GM19239 (cell line): ENCODE measurements around the gene PSMD6.

Experiments used
- DNase-seq: peaks from one replicate; pipeline ENCODE4 v3.0.0; 2011; ENCODE audit warnings: low spot score; ENCODE audit not compliant: insufficient read length
- FAIRE-seq: peaks from 2 replicates; lab custom pipeline; 2011; peaks lifted over from hg19 to GRCh38; lab: Jason Lieb, UNC

The PSMD6 gene

DNA sequence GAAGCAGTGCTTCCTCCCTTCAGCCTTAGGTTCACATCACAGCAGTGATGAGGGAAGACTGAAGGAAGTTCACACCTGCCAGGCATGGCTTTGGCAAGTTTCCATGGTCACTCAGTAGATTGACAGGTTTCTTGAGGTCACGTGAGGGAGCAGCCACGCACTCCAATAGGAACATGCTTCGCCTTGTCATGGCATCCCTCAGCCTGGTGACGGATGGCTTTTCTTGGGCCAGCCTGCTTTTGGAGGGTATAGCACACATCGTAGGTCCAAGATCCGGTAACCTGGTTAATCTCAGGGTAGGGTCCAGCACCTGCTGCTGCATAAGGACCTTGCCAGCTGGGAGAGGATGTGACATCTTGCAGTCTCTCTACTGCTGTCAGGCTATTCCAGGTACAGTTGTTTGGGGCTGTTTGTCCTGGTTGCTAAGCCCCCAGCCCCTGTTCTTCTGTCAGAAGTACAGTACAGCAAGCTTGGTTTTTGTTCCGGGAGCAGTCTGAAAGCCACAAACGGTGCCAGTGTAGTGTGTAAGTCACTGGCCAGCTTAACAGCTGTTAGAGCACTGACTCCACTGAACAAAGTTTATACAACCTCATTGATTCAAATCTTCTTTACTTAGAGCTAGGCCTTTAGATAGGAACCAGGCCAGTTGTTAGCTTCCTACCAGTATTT, 42.3 kb downstream of the PSMD6 start:
- FAIRE-seq (no peak), DNase-seq (no peak)

DNA sequence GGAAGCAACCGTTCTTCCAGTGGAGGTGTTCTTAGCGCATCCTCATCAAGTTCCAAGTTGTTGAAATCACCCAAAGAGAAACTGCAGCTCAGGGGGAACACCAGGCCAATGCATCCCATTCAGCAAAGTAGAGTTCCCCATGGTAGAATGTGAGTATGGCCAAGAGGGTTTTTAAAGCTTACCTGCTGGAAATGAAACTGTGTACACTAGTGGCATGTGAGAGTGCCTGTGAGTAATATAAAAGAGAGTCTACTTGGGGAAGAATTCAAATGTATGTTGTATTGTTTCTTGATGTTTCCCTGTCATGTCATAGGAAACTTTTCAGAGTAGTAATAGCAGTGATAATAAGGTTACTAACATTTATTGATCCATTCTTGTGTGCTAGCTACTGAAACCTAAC, 43.3 kb downstream of the PSMD6 start:
- FAIRE-seq (no peak), DNase-seq (no peak)

DNA sequence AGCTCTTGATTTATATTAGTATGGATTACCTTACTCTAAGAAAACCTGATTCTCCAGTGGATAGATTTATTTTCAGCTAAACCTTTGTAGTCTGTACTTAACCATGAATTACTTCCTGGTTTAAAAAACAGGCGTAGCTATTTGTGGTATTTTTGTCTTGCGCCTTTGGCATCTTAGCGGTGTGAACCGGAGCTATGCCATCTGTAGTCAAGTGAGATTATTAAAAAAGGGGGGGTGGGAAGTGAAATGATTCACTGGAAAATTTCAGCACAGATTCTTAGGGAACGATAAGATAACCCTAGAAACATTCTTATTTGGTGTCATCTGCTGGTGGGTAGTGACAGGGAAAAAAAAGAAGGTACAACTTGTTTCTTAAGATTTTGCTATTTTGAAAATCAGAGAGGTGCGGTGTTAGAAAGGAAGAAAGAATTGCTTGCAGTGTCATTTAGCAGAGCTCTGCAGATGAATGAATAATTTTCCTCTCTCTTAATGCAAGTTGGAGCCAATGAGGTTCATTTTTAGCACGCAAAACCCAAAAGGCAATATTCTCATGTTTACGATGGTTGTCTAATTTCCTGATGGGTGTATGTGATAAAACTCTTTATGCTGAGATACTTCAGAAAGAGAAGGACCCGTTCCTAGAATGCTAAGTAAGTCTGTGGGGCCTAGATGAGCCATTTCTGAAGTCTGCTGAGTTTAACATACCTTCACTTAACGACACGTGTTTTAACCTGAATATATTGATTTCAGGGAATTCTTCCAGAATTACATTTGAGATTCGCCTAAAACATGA, 44.0 kb downstream of the PSMD6 start:
- DNase-seq: no peak

DNA sequence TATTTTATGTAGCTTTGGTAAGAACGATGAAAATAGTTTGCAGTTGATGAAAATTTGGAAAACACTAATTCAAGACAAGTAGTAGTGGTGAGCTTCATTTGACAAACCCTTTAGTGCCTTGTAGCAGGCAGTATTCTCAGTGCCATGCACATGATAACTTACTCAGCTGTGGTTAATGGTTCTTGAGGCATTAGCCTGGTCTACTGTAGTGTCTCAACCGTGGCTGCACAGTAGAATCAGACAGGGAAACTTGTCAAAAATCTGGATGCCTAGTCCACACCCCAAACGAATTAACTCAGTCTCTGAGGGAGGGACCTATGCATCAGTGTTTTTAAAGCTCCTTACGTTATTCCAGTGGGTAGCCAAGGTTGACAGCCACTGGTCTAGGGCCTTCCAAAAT, 45.4 kb downstream of the PSMD6 start:
- FAIRE-seq (no peak), DNase-seq (no peak)

More for the DNA sequence above, 44.0 kb downstream of the PSMD6 start:
- FAIRE-seq: no peak

DNA sequence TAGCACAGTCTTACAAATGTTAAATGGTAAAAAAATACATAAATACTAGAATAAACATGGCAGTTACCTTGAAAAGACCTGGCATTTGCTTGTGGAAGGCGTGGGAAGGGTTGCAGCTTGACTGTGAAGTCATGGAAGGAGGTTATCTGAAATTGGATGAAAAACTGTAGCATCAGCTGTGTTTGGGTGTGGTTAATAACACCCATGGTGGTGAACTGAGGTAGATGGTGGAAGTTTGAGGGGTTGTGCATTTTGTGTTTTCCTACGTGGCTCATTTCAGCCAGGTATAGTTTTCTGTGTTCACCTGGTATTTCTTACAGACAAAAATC, 46.5 kb downstream of the PSMD6 start:
- FAIRE-seq (no peak), DNase-seq (no peak)

DNA sequence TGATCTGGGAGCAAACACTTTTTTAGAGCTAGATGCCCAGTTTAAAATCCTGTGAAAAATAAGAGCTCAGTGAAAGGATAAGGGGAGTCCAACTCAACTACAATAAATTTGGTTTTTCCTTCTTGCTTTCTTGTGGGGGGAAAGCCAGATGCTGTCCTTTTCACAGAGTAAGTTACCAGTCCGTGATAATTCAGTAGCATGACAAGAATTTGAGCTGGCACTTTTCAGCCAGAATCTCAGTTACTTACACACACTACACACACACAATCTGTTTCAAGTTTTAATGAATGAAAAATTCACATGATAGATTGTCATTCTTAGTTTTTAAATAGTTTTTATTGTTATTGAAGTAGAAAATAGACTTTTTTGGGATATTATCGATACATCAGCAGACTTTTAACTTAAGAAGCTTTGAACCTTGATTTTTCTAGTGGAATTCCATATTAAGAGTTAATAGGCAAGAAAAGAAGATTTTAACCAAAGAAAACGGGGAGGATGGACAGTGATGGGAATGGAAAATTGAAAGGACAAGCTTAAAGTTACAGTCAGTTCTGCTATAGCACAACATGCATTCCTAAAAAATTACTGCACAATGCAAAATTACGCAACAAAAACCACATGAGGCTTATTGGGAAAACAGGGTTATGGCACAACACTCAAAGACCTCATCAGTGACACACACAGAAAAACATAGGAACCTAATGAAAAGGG, 47.0 kb downstream of the PSMD6 start:
- no peak for FAIRE-seq
- DNase-seq: no peak

DNA sequence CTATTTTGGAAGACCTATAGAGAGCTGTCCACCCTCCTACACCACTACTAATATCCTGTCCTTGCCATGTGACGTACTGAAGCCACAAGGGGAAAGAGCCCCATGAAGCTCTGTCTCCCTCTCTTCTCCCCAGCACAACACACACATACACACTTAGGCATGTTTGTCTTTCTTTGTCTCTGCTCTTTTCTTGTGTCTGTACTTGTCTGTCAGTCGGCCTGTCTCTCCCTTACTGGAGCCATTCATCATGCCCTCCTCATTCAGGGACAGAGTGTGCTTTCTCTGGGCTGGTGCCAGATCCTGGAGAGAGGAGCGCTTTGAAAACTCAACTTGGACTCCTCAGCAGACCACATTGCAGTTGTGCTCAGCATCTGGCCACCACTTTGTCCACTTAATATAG, 47.6 kb downstream of the PSMD6 start:
- FAIRE-seq (no peak), DNase-seq (no peak)

DNA sequence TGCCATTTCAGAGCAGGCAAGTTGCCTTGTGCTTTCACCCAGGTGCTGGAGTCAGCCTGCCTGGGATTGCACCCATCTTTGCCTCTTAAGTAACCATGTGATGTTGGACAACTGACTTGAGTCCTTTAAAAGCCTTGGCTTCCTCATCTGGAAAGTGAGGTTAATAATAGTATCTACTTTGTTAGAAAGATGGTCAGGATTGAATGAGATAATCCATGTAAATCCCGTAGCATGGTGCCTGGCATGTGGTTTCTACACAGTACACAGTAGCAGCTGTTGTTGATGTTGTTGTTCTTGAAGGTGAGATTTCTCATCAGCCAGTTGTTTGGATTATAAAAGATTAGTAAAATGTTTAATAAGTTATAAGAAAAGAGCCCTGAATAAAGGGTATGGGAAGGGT, 48.8 kb downstream of the PSMD6 start:
- no peak for DNase-seq
- no peak for FAIRE-seq

DNA sequence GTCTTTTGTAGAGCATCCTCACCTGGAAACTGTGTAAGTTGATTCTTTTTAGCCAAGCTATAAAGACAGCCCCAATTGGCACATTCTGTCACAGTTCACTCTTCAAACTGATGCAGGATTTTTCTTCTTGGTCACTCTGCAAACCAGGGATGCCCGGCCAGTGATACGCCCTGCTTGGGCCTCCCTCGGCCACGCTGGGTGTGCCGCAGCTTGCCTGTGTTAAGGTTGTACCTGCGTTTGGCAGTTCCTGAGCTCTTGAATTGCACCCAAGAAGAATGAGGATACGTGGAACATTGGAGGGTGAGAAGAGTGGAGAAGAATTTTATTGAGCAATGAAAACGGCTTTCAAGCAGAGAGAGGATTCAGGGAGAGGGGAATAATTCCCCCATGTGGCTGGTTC, 49.9 kb downstream of the PSMD6 start:
- no peak for FAIRE-seq
- no peak for DNase-seq

DNA sequence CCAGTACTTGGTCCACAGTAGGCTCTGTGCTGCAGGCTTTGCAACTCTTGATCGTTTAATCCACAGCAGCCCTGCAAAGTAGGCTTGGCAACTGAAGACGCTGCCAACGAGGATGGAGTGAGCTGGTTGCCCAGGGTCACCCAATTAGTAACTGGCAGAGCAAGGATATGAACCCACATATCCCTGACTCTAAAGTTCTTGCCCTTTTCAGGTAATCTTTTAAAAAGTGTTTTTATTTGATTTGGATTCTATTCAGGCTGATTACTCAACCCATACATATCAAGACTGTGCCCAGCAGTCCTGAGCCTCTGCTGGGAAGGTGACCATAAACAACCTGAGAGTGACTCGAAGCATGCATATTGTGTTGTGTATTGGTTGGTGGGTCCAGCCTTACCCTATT, 50.3 kb downstream of the PSMD6 start:
- DNase-seq (no peak), FAIRE-seq (no peak)

DNA sequence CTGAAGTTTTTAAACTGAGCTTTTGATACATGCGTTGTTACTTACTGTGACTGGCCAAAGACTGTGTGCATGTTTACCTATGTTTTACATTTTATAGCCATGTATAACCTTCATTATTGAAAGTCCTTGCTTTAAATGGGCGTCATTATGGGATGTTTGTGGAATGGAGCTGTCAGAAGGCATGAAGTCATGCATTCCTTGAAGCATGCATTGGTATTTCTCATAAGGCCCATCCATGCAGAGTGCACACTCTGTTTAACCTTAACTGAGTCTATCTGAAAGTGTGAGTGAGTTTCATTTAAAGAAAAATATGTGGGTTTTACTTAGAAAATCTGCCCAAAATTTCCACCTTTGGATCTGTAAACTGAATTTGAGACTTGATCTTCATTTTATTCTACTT, 51.1 kb downstream of the PSMD6 start:
- DNase-seq: no peak
- FAIRE-seq: no peak

DNA sequence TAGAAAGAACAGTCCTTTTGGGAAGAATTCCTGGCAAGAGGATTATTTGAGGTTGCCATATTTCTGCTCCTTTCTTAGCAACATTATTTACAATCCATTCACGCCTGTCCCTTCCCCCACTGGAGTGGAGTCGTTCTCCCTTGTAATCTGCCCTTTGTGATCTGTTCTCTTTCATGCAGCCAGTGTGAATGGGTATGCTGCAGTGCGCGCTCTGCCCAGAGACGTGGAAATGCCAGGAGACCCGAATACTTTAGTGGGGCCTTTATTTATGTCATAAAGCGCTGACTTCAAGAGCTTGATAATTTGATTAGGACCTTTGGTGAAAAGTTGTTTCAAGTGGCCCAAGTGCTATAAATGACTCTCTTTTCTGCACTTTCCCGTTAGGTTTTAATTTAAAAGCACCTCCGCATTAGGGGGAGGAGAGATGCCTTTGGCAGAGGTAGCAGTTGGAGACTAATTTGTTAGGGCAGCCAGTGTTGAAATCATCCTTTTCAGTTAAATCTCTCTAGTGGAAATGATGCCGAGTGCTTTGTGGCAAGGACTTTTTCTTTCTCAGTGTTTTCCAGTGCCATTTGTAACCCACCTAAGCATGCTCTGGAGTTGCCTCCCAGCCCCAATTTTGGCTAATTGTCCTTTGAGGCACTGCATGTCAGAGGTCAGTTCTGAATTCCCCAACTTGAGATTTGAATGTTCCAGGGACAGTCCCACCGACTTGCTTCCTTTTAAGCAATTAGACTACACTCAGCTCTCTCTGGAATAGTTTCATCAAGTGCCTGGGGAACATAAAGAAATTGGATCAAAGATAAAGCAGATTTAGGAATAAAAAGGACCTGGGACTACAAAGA, 52.4 kb downstream of the PSMD6 start:
- no peak for FAIRE-seq

DNA sequence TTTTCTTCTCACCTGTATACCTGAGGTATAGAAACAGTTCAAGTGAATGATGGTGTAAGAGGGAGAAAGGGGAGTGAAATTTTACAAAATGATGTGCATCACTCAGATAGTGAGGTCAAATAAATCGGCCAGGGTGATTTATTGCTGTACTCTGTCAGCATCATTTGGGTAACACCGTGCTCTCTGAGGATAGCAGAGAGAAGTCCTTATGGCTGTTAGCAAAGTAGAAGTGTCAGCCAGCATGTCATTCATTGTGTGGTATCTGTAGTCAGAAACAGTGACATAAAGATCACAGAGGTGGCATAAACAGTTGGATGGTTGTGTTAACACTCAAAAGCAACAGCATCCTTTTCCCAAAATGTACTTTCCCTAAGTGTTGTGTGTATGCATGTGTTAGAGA, 53.4 kb downstream of the PSMD6 start:
- no peak for DNase-seq
- FAIRE-seq: no peak

More for the DNA sequence above, 52.4 kb downstream of the PSMD6 start:
- no peak for DNase-seq

DNA sequence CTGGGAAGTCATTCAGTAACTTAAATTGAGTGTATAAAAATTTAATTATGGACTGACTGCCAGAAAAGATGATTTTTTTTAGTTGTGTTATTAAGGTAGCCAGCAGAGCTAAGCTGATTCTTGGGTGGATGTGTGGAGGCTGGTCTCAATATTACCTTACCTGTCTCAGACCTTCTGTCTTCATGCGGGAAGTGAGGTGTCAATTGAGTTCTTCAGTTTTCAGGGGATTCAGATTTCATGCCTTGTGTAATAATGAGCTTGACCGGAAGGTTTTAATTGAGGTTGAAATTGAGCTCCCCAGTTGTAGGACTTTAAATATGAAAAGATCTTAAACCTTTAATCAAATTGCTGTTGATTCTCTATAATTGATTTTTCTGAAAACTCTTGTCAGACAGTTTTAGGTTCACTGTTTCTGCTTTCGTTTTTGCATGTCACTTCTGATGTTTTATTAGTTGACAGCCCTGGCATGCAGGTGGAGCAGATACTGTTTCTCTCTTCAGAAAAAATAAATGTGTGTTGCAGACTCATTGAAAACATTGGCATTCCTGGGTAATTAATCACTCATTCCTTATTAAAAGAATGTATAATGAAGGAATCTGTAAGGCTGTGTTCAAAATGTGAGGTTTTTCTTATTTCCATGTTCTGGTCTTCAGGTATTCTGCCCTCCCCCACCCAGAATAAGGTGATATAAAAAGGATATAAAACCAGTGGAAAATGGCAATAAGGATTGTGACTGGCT, 54.5 kb downstream of the PSMD6 start:
- no peak for FAIRE-seq

DNA sequence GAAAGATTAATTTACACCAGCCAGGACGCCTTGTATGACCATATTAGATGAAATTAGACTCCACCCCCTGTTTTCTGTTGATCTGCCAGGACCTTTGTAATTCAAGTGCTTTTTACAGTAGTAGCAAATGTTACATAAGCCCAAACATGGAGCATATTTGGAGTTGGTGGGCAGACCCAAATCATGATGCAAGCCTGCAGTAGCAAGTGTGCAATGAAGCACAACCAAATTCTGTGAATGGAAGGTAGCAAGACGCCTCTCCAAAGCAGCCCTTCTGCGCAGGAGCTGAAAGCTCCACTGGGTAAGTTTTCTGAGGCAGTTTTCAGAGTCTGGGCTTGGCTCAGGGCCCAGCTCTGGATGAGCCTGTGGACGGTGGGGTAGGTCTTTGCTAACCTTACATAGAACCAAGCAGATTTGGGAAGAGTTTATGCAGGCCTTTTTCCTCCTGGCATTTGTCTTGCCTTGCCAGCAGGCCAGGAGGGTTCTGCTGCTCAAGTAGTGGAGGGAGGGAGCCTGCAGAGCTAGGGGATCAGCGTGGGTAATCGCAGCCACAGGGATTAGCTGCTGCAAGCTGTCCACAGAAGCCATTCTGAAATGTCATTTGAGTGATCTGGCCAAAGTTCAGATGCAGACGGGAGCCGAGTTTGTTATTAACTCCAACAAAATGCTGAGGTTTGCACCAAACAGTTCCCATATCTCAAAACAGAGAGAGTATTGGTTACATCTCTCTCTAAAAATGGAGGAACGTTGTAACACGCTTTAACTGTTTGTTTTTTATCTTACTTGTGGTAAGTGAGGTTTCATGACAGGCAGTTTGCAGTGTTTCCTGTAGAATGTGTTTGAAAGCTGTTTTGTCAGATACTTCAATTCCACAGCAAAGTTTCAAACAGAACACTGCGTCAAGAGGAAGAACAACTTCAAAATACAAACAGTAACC, 55.4 kb downstream of the PSMD6 start:
- DNase-seq: no peak
- peak; percentile 95 for FAIRE-seq

More for the DNA sequence above, 54.5 kb downstream of the PSMD6 start:
- DNase-seq: no peak

DNA sequence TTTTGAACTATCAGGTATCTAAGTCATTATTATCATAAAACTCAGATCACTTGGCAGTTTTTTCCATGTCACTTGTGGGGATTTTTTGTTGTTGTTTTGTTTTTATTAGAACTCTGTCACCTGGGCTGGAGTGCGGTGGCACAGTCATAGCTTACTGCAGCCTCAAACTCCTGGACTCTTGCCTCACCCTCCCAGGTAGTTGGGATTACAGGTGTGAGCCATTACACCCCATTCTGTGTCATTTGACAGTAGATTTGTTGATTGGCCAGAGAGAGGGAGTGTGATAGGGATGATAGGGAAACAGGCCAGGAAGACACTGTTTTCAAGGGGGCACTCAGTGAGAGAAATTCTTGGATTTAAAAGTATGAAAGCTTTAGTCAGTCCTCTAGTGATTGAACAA, 56.4 kb downstream of the PSMD6 start:
- FAIRE-seq: no peak
- no peak for DNase-seq

DNA sequence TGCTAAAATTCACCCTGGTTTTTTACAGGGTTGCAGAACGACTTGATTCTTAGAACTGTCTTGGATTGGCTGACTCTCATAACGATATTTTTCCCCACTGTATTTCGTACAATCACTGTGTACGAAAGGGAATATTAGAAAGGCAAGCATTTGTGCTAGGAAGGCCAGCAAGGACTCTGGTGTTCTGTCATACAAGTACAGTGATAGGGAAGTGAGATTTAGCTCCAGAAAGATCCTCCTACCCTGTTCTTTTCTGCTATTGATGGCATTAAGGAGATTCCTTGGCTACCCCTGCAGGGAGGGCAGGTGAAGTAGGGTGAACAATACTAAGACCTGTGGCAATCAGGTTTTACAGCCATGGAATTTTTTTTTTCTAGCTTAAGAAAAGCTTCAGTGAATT, 57.3 kb downstream of the PSMD6 start:
- FAIRE-seq (no peak), DNase-seq (no peak)

DNA sequence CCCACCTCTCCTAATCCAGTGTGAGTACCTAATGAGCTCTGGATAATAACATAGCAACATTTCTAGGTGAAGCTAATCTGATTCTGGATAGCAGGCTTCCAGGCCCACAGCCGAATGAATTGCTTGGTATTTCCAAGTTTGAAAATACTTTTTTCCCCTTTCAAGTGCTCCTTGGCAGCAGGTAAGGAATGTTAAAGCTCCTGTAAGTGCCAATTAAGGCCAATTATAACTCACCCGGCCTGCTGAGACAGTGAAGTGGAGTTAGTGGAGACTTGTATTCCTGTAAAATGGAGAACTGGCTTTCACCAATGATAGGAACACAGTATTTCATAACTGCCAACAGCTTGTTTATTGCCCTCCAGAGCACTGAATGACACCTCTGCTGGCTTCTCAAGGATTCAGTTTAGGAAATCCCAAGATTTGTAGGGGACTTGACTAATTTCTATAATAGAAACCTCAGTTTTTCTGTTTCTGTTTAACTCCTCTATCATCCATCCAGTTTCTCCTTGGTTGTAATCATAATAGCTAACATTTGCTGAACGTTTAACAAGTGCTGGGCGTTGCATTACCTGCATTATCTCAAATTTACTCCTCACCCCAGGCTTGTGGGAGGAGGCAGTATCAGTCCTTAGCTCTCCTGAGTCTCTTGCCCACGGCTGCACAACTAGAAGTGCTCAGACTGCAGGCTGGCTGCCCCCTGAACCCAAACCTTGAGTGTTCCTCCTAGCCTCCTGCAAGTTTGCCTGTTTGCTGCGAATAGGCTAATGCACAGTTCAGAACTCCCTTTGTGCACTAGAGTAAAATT, 58.4 kb downstream of the PSMD6 start:
- DNase-seq (no peak), FAIRE-seq (peak; percentile 4)
